Endometrium (tissue), 2 donors: ENCODE results near the gene HEY2.
"Not testable (repeated sequence)": the region's sequence is repeated elsewhere in the genome, so short reads cannot be mapped to it uniquely, and the experiment has no call there.

Experiments used
- FAIRE-seq: peaks from 2 replicates; lab custom pipeline; 2012; peaks lifted over from hg19 to GRCh38; lab: Jason Lieb, UNC
- donor health status: control.
- donor health status: control.

The HEY2 gene

GRCh38 chr6:125797120-125797885, 47.9 kb downstream of the HEY2 start:
- no peak for FAIRE-seq

DNA sequence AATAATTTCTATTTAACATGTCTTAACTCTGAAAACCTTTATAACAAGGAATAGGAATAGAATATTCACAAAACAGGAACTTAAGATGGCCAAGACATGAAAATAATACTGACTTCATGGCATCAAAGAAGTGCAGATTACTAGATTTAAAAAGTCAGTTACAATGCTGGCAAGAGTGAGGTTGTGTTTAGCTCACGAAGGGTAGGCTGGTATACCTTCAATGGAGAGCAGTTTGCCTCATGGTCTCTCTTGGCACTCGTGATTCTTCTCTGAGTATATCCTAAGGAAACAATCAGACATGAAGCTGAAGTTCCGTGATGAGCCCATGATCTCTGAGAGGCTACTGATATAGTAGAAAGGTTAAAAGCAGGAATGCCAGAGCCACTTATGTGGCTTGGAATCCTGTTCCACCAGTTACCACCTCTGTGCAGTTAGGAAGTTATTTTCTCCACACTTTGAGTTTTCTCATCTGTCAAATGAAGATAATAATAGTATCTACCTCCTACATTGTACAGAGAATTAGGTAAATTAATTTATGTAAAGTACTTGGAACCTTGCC, 48.5 kb downstream of the HEY2 start:
- FAIRE-seq, result no peak

GRCh38 chr6:125798734-125799508, 49.5 kb downstream of the HEY2 start:
- no peak for FAIRE-seq

- no peak for FAIRE-seq
Measured at GRCh38 chr6:125802383-125802782, 53.0 kb downstream of the HEY2 start.

- FAIRE-seq, result no peak
Measured at GRCh38 chr6:125802943-125803377, 53.5 kb downstream of the HEY2 start.

DNA sequence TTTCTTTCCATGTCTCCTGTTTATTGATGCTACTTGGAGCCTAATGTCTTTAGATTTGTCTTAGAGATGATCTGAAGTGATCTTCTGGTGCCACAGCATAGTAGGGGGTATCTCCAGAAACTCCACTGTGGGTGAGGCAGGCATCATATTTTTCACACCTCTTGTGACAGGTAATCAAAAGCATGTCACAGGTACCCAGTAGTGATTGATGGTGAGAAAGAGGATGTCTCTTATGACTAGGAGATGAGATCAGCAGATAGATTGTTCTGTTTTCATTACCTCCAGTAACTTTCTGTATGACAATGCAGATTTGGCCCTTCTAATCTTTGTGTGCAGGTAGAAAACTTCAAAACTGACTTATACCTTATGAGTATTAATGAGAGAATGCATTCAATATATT, 54.8 kb downstream of the HEY2 start:
- no peak for FAIRE-seq

GRCh38 chr6:125804866-125805425, 55.5 kb downstream of the HEY2 start:
- not testable (repeated sequence) for FAIRE-seq

GRCh38 chr6:125806813-125807212, 57.4 kb downstream of the HEY2 start:
- no peak for FAIRE-seq

DNA sequence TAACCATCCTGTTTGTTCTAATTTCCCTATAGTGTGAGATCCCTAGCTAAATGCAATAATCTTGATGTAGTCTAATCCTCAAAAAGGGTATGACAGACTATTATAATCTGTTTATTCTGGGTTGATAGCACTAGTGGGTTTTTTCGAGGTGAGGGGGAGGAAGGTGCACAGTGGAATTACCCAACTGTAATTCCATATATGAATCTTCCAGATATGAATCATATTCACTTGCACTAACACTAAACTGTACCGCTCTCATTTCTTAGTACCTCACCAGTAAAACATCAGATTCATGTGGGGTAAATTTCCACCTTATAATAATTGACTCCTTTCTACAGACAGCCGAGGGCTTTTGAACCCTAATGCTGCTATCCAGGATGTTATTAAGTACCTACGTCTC, 57.9 kb downstream of the HEY2 start:
- FAIRE-seq, result no peak

DNA sequence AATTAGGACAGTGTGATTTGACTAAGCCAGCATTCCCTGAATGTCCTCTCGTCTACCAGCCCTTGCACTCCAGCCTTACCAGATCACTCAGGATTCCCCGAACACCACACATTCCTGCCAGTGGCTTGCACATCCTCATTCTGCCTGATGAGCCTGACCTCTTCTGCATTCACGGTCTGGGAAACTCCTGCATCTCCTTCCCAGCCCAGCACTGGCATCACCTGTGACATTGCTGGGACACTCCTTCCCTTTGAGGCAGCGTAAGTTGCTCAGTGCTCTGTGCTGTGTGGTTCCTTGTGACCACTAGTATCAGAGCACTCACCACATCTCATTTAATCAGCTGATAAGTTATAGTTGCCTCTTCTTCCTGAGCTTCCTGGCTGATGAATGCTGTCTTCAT, 58.6 kb downstream of the HEY2 start:
- FAIRE-seq, result no peak

DNA sequence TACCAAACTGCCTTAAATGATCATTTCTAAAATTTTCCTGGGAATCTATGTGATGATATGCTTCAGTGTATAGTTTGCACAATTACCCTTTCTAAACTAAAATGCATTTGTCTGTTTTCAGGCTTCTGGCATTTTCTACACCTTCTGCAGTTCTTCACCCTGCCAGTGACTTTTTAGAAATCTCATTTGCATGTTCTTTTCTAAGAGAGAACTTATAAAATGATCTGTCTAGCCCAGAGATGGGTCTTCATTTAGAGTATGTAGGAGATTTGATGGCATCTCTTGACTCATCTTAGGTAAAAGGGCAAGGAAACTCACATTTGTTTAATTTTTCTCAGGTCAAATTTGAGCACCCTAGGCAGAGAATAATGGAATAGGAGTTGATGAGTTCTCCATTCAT, 59.2 kb downstream of the HEY2 start:
- no peak for FAIRE-seq

GRCh38 chr6:125809570-125810170, 60.2 kb downstream of the HEY2 start:
- FAIRE-seq, result no peak

DNA sequence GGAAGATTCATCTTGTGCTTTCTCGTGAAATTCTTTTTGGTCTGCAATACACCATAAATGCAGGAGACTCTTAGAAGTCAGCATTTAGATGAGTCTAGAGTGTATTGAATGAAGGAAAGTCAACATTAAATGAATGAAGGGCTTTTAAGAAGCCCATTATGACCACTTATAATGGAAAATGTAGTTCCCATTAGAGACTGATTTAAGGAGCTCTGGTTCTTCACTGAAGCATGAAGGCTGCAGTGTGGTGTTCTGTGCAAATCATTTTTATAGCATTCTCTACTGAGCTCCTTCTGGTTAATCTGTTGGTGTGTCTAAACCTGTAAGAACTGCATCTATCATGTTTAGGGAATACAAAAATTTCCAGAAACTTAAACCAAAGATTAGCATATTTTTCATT, 61.0 kb downstream of the HEY2 start:
- no peak for FAIRE-seq
